CMK (cell line): ENCODE results near the gene GATD1.

ENCODE experiments used
- DNase-seq: peaks from one replicate; pipeline ENCODE4 v3.0.0-alpha.2; 2010; ENCODE audit warnings: low read depth

Gene GATD1

DNA sequence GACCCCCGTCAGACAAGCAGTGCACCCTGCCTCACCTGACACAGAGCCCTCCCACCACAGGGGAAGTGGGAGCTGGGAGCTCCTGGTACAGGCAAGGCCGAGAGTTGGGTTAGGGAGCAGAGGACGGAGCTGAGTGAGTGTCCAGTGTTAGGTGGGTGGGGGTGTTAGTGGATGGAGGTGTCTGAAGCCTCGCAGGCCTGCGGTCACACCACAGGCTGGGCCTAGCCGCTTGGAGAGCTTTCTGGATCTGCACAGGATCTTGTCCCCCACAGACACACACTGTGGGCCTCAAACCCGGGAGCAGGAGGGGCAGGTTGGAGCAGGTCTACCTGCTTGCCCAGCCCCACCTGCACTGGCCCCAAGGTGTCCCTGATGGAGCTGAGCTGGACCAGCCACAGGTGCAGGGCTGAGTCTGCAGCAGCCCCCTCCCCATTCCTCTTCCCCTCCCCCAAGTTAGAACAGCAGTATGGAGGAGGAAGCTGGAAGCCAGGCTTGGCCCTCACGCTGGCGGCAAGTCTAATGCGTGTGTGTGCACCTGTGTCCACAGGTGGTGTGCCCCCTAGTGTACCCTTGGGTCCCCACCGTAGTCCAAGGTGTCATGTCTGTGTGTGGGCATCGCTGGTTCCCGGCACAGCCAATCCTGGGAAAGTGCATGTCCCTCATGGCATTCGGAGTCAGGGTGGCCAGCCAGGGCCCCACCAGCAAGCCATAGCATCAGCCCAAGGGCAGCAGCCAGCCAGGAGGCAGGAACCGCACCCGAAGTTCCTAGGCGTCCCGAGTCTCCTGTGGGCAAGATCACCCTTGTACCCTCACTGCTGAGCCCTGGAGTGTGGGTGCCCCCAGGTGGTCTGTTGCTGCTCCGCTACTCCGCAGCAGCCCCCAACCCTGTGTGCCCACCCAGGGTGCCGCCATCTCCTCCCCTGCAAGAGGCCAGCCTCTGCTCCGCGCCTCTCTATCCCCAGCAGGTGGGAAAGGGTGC is 2.0 kb upstream of the GATD1 start:
- no peak for DNase-seq

DNA sequence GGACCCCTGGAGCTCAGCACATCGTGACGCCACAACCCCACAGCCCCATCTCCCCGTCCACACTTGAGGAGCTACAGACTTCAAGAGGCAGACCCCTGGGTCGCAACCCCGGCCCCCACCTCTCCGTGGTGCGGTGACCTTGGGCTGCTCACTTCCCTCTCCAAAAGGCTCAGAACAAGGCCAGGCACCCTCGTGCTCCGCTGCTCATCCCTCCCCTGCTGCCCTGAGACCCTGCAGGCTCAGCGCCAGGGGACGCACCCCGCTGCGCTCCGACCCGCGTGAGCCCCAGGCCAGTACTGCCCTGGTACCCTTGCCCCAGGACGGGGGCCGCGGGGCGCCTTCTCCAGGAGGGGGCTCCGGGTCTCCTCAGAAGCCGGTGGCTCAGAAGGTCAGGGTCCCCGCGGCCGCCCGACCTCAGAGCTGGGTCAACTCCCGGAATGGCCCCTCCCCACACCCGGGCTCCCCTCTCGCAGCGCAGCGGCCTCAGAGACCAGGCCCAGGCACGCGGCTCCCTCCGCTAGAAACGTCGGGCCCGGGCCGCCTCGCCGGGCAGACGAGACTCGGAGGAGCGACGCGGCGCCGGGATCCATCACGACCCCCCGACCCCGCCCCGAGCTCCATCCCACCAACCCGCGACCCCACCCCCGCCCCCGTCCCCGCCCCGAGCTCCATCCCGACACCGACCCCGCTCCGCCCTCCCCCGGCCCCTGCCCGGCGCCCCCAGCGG is 563 bp downstream of the GATD1 start:
- DNase-seq, result no peak

DNA sequence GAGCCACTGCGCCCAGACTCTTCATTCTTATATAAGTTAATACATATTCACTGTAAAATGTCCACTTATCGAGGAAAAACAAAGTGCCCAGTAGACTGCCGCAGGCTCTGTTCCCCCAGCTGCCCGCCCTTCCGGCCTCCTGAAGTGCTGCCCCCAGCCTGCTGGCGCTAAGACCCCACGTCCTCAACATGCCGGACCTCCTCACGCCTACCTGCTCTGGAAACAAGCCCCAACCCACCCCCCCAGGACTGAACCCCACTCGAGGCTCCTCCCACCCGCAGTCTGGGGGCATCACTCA is 1.1 kb downstream of the GATD1 start:
- no peak for DNase-seq

DNA sequence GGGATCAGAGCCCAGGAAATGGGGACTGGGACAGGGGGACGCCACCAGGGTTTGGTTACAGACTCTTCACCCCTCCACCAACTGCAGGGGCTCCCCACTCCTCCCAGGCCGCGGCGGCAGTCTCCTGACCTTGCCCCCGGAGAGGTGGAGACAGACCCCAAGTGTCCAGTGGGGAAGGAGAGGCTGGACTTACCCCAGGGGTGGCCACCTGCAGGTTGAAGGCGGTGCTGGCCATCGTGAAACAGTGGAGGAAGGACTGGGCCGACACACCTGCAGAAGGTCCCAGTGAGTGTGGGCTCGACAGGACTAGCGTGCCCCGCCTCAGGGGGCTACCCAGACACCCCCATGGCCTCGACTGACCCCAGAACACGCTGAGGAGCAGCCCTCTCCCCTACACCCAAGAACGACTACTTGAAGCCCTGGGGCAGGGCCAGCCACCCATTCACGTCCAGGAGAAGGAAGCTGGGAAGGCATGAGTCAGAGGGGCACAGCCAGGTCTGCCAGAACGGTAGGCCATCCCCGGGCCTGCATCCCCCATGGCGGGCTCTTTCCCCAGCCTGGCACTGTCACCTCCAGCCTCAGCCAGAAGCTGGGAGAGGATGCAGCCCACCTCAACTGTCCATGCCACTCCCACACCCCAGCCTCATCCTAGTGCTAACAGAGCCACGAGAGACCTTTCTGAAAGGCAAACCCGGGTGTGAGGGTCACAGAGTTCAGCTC is 2.3 kb downstream of the GATD1 start:
- DNase-seq, result no peak

DNA sequence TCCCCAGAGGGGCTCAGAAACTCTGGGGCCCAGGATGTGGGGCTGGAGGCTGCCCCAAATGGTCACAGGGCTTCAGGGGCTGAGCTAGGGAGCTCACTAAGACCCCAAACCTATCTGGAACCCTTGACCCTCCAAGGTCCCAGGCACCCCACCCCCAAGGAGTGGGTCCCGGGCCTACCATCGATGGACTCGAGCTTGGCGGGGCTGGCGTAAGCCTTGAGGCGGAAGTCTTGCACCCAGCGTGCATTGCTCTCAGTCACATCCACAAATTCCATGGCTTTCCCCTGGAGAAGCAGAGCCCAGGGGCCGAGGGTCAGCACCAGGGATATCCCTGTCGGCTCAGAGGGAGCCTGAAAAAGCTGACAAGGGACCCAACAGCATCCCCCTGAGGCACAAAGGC is 3.5 kb downstream of the GATD1 start:
- DNase-seq, result no peak

DNA sequence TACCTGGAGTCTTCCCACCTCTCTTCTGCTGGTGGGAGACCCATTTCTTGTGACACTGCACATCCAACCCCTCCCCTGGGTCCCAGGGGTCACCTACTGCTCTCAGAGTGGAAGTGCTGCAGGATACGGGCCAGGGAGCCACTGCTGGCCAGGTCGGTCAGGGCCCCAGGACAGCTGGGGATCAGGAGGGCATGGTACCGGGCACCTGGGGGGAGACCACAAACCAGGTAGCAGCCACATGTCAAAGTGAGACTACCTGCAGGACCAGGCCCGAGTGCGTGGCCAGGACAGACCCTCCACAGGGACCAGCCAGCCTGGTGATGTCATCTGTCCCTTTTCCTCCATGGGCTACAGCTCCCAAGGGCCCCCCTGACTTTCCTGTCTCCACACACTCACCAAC is 3.9 kb downstream of the GATD1 start:
- no peak for DNase-seq

DNA sequence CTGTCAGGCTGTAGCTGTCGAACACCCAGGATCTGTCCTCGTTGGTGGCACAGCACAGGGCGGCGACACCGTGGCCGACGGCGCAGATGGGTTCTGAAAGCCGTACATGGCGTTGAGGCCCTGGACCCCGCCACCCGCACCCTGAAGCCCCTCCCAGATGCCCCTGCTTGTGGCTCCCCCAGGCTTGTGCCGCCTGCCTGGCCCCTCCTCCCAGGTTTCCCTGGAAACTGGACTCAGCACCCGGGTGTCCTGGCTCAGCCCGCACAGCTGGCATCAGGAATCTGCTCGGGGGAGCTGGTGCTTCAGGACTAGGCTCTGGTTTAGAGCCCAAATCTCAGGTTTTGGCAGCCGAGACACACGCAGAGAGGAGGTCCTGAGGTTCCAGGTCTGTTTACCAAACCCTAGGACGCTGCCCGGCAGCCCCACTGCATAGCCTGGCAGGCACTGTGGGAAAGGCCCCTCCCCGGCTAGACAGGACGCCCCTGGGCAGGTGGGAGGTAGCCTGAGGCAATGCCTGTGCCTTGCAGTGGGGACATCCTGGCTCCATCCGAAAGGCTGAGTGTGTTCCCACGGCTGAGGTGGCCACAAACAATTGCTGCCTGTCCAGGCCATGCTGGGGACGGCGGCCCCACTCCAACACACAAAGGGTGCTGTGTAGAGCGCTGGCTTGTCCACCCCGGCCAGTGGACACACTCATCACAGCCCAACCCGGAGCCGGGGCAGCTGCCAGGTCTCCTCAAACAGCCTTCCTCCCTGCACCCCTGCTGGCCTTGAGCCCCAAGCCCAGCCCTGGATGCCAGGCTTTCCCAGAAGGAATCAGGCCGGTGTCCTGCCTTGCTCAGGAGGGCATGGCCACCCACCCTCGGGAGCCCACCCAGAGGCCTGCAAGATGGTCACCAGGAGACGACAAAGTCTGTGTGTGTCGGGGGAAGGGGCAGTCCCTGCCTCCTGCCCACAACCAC is 4.6 kb downstream of the GATD1 start:
- no peak for DNase-seq

DNA sequence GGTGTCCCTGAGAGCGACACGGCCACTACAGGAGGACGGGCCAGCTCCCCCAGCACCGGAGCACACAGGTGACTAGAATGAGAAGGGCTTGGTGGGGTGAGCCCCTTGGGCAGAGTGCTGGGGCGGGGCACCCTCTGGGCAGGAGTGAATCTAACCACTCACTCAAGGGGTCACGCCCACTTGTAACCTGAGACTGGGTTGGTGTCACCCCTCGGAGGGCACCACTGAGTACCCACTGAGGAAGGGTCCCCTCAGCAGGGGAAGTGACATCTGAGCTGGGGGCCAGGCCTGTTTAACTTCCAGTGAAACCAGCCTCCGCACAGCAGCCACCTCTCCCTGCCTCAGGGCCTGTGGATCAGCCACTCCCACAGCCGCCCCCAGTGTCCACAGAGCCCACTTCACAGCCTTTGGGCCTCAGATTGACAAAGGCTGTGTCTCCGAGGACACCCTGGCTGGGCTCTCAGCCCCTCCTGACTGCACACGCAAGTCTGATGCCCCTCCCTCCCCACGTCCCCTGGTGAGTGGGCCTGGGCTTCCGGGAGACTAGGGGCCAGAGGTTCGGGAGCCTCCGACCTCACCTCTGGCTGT is 5.6 kb downstream of the GATD1 start:
- no peak for DNase-seq

DNA sequence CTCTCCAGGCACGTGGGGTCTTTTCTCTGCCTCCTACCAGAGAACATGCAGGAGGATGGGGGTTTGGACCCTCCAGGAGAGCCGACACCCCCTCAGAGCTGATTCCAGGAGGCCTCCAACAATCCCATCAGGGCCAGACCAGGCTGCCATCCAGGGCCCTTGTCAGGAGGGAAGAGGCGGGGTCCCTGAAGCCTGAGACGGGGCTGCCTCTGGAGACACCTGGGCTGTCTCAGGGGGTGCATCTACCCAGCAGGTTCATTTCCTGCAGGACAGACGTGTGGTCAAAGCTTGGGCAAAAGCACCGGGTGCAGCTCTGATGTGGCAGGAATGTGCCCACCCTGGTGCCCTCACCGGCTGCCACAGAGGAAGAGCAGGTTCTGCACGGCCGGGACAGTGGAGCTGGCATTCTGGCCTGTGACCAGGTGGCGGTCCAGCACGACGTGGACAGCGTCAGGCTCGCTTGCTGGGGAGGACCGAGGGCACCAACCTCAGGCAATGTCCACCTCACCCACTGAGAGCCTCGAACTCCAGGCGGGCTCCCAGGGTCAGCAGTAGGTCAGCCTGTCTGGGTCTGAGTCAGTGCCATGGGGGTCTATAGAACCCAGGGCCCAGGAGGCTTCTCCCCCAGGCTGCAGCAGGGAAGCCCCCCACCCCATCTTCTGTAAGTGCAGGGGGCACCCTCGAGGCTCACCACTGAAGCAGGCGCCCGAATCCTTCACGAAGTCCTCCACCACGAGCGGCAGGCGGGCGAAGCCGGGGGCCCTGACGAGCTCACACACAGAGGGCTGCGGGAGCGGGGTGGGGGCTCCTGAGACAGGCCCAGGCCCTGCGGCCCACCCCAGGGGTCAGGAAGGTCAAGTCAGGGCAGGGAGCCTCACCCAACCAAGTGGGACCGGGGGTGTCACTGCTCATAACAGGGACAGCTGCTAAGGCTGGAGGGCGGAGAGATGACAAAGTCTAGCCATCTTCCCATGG is 6.4 kb downstream of the GATD1 start:
- DNase-seq, result no peak

DNA sequence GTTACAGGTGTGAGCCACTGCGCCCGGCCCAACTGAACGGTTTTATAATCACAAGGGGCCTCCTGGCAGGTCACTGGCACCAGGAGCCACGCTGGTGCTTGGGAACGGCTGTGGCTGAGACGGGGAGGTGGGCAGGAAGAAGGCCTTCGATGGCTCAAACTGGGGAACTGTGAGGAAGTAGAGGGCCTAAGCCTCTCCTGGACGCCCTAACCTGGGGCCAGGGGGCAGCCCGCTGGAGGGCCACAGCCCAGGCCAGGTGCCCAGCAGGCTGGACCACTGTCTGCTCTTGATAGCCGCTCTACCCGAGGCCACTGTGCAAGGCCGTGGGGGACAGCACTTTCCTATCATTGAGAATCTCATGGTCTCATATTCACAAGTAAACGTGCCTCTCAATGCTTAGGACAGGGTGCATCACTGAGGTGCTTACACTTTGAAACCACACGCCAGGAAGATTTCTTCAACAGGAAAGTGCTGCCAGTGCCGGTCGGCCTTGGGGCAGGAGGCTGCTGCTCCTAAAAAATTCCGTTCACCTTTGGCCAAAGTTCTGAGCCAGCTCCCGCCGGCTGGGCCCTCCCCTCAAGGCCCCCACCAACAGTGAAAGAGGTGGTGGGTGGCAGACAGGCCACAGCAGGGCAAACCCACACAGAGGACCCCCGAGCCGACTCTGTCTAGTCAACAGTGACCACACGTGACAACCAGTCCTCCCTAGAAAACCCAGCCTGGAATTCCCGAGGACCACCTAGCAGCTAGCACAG is 7.2 kb downstream of the GATD1 start:
- no peak for DNase-seq

DNA sequence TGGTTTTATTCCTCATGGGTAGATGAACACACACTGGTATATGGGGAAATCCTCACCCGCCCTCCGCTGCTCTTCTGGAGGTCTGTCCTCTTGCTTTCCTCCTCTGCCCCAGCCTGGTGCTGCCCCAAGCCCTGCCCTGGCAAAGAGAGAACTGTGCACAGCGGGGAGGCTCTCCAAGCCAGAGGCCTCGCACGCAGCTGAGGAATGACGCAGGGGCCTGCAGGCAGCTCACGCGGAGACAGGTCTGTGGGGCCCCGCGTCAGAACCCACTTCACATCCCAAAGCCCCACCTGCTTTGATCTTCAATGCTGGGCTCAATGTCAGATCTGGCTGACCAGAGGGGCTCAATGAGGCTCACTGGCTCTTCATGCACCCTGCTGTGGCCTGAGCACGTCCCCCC is 10.0 kb downstream of the GATD1 start:
- DNase-seq, result no peak

DNA sequence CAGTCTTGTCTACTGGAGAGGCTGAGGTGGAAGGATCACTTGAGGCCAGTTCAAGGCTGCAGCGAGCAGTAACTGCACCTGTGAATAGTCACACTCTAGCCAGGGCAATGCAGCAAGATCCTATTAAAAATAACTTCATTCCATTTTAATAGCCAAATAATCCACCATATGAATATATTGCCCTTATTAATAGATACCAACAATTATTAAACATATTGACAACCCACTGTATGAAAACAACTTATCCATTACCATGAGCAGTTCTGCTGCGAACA is 10.4 kb downstream of the GATD1 start:
- no peak for DNase-seq

DNA sequence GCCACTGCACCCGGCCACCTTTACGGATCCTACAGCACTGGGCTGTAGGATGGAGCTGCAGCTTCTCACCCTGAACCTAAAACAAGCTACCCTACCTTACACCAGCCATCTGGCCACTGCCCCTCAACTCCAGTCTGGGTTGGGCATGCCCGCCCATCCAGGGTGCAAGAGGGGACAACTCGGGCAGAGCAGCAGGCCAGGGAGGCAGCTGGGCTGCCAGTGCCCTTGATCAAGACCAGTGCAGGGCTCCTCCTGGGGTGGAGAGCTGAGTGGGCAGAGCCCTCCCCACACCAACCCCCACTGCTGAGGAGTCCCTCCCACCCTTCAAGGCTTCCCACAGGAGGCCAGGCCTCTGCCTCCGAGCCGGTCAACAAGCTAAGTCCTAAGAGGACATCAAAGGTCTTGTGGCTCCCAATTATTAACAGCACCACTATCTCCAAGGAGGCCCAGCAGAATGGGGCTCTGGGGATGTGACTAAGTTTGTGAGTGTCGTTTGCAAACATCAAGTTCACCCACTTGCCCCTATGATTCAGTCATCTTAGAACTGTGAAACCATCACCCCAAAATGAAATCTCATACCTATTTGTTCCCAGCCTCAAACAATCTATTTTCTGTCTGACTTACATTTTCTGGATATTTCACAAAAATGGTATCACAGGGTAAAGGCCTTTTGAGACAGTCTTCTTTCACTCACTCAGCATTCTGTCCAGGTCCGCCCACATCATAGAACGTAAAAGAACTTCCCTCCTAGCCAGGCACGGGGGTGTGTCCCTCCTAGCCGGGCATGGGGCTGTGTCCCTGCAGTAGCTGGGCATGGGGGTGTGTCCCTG is 11.0 kb downstream of the GATD1 start:
- no peak for DNase-seq

DNA sequence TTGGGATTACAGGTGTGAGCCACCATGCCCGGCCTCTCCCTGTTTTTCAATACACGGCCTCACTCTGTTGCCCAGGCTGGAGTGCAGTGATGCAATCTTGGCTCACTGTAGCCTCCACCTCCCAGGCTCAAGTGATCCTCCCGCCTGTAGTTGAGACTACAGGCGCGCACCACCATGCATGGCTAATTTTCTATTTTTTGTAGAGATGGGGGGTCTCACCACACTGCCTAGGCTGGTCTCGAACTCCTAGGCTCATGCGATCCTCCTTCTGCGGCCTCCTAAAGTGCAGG is 11.5 kb downstream of the GATD1 start:
- no peak for DNase-seq

DNA sequence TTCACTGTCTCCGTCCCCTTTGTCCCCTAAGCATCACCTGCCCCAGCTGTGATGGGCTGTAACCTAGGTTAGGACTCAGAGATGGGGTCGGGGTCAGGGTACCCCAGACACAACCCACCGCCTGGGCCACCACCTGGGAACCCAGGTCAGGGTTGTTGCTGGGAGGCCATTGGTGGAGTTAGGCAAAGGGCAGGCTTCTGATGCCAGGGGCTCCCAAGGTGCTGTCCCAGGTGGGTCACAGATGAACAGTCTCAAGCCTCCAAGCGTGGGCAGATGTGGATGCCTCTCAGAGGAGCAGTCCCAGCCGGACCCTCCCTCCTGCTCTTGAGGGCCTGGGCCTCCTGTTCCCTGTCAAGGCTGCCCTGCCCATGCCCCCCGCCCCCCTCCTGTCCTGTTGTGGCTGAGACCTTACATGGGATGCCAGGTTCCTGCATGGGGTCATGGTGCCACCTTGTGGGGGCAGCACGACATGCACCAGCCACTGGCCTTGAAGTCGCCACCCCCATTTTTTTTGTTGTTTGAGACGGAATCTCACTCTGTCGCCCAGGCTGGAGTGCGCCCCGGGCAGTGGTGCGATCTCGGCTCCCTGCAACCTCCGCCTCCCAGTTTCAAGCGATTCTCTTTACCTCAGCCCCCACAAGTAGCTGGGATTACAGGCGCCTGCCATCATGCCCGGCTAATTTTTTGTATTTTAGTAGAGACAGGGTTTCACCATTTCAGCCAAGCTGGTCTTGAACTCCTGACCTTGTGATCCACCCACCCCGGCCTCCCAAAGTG is 12.1 kb downstream of the GATD1 start:
- no peak for DNase-seq

DNA sequence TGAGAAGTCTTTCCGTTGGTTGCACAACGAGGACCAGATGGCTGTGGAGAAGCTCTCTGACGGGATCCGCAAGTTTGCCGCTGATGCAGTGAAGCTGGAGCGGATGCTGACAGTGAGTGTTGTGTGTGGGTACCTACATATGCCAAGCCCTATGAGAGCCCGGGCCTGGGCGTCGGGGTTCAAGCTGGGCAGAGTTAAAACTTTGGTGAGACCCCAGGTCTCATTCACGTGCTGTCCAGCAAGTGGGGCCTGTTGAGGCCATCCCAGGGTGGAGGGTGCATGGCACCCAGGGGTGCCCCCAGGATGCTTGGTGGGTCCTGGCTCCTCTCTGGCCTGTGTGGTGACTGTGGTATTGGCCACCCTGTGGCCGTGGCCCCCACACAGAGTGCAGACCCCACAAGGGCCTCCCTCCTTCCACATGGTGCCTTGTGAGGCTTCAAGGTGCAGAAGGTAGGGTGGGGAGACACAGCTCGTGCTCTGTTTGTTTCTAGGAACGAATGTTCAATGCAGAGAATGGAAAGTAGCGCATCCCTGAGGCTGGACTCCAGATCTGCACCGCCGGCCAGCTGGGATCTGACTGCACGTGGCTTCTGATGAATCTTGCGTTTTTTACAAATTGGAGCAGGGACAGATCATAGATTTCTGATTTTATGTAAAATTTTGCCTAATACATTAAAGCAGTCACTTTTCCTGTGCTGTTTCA is 12.8 kb downstream of the GATD1 start:
- no peak for DNase-seq

DNA sequence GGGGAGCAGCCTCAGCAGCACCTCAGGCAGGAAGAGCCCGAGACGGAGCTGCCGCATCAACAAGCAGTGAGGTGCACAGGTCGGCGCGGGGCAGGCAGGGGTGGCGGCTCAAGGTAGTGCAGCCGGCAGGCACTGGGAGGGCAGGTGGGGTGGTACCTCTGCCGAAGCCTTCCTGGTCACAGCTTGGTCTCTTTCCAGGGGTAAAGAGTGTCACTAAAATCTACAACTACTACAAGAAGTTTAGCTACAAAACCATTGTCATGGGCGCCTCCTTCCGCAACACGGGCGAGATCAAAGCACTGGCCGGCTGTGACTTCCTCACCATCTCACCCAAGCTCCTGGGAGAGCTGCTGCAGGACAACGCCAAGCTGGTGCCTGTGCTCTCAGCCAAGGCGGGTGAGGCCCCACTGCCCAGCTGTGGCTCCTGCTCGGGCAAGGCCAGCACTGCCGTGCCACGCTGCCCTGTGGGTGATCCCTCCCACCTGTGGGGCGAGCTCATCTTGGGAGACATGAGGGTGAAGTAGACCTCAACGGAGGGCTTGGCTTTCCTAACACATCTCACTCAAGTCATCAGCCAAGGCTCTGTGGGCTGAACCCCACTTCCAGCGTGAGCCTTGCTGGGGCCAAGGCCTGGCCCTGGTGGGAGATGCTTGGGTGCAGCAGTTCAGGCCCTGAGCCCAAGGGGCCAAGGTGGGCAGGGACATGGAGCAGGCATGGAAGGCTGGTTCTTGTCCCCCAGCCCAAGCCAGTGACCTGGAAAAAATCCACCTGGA is 13.6 kb downstream of the GATD1 start:
- DNase-seq, result no peak
